DOHH2 (cell line): Measurements from ENCODE around the gene DPEP3.

Experiments
- H3F3A ChIP-seq: fragments of 200-600 bp; sonication (generic), shearing (Covaris generic); 2 replicates; pipeline ENCODE4 v1.6.0; 2016; ENCODE audit warnings: antibody characterized with exemption, mild to moderate bottlenecking; ENCODE audit not compliant: control insufficient read depth, insufficient read depth
- H3K27ac ChIP-seq: fragments of 200-600 bp; sonication (generic); 2 replicates; pipeline ENCODE4 v1.5.1; 2014; ENCODE audit warnings: low read depth, mild to moderate bottlenecking, low read length, moderate library complexity
- H3K27me3 ChIP-seq: fragments of 200-600 bp; sonication (generic); 2 replicates; pipeline ENCODE4 v1.6.1; 2014; ENCODE audit warnings: mild to moderate bottlenecking, low read length, mixed read lengths; ENCODE audit not compliant: control insufficient read depth
- H3K36me3 ChIP-seq: fragments of 200-600 bp; sonication (generic); 2 replicates; pipeline ENCODE4 v1.6.1; 2014; ENCODE audit warnings: mild to moderate bottlenecking, low read length, moderate library complexity, mixed read lengths; ENCODE audit not compliant: control insufficient read depth
- H3K4me1 ChIP-seq: fragments of 200-600 bp; sonication (generic); 2 replicates; pipeline ENCODE4 v1.6.1; 2014; ENCODE audit warnings: mild to moderate bottlenecking, low read length, mixed read lengths; ENCODE audit not compliant: control insufficient read depth
- H3K4me2 ChIP-seq: fragments of 200-600 bp; sonication (generic); 2 replicates; pipeline ENCODE4 v1.6.0; 2014; ENCODE audit warnings: mild to moderate bottlenecking, low read length, moderate library complexity
- H3K4me3 ChIP-seq: fragments of 200-600 bp; sonication (generic); 2 replicates; pipeline ENCODE4 v1.5.1; 2014; ENCODE audit warnings: mild to moderate bottlenecking, low read length, mixed read lengths
- H3K79me2 ChIP-seq: fragments of 200-600 bp; sonication (generic); 2 replicates; pipeline ENCODE4 v1.6.1; 2014; ENCODE audit warnings: mild to moderate bottlenecking, low read length, mixed read lengths; ENCODE audit not compliant: control insufficient read depth
- H3K9me2 ChIP-seq: fragments of 200-600 bp; sonication (generic); replicated peaks from 2 replicates; pipeline ENCODE4 v1.6.1; 2014; ENCODE audit warnings: mild to moderate bottlenecking, low read length, mixed read lengths; ENCODE audit not compliant: control insufficient read depth
- H3K9me3 ChIP-seq: fragments of 200-600 bp; sonication (generic); 2 replicates; pipeline ENCODE4 v1.6.1; 2014; ENCODE audit warnings: antibody characterized with exemption, low read length, mixed read lengths; ENCODE audit not compliant: control insufficient read depth, insufficient read depth
- H4K20me1 ChIP-seq: fragments of 200-600 bp; sonication (generic); 2 replicates; pipeline ENCODE4 v1.6.0; 2014; ENCODE audit warnings: low read depth, mild to moderate bottlenecking, antibody characterized with exemption, low read length, moderate library complexity; ENCODE audit not compliant: control insufficient read depth, insufficient read depth
- EZH2phosphoT487 ChIP-seq: fragments of 200-600 bp; sonication (generic); IDR thresholded peaks from 2 replicates; pipeline ENCODE4 v1.6.1; 2017; ENCODE audit warnings: borderline replicate concordance, mild to moderate bottlenecking, antibody characterized with exemption, low read length, moderate library complexity, mixed read lengths
- TF ChIP-seq, protein P1 (sequence below): fragments of 200-600 bp; sonication (generic); IDR thresholded peaks from one replicate; pipeline ENCODE4 v1.5.1; 2014; ENCODE audit warnings: antibody characterized with exemption, mild to moderate bottlenecking, low read depth, low read length; ENCODE audit not compliant: poor library complexity, severe bottlenecking

DPEP3 gene

DNA sequence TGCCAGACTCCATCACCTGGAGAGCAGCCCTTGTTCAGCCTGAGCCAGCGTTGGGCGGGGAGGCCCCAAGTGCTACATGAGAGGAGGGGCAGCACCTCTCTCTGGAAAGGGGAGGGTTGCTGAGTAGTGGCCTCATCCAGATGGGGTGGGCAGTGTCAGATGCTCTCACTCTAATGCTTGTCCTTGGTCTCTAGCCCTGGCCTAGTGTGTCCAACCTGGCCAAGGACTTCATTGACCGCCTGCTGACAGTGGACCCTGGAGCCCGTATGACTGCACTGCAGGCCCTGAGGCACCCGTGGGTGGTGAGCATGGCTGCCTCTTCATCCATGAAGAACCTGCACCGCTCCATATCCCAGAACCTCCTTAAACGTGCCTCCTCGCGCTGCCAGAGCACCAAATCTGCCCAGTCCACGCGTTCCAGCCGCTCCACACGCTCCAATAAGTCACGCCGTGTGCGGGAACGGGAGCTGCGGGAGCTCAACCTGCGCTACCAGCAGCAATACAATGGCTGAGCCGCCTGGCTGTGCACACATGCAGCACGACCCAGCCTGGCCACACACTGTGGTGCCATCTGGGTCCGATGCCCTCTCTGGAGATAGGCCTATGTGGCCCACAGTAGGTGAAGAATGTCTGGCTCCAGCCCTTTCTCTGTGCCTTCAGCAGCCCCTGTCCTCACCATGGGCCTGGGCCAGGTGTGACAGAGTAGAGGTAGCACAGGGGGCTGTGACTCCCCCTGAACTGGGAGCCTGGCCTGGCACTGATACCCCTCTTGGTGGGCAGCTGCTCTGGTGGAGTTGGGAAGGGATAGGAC is 53.0 kb downstream of the DPEP3 start:
- Histone ChIP-seq H3K27ac (no peak overlapping the region), H3K4me2 (no peak overlapping the region), H3K4me1 (peaks cover 10% of the 10 kb centered on the region), H3K36me3 (peaks cover 23% of the 10 kb centered on the region), H3K9me2 (no peaks in the 10 kb centered on the region), H3K4me3 (no peak overlapping the region), H3F3A (no peaks in the 10 kb centered on the region), H4K20me1 (0 out of 2 replicates have a peak, but pooled peaks cover 4% of the 10 kb centered on the region), H3K9me3 (no peaks in the 10 kb centered on the region), H3K27me3 (no peaks in the 10 kb centered on the region), H3K79me2 (no peaks in the 10 kb centered on the region)
- TF ChIP-seq, protein P1, sequence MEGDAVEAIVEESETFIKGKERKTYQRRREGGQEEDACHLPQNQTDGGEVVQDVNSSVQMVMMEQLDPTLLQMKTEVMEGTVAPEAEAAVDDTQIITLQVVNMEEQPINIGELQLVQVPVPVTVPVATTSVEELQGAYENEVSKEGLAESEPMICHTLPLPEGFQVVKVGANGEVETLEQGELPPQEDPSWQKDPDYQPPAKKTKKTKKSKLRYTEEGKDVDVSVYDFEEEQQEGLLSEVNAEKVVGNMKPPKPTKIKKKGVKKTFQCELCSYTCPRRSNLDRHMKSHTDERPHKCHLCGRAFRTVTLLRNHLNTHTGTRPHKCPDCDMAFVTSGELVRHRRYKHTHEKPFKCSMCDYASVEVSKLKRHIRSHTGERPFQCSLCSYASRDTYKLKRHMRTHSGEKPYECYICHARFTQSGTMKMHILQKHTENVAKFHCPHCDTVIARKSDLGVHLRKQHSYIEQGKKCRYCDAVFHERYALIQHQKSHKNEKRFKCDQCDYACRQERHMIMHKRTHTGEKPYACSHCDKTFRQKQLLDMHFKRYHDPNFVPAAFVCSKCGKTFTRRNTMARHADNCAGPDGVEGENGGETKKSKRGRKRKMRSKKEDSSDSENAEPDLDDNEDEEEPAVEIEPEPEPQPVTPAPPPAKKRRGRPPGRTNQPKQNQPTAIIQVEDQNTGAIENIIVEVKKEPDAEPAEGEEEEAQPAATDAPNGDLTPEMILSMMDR, result no peak
- TF ChIP-seq EZH2phosphoT487, result no peak

DNA sequence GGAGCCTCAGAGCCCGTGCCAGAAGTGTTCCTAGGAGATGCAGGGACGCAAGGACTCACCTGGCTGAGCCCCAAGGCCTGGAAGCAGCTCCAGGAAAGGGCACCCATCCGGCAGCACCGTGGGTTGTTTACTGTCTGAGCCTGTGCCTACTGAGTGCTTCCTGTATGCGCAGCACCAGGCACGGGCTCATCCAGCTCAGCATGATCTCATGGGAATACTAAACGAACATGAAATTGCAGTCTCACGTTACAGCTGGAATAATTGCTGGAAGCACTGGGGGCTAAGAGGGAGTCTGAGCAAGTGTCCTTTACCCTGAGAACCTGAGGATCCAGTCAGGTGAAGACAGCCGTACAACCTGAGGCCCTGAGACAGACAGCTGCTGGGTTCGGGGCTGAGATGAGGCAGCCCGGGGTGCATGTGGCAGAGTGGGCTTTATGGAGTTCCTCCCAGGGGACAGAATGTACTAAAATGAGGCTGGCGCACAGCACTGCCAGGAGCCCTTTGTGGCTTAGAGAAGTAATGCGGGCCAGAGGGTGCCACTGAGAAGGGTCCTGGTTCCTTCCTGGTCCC is 54.0 kb downstream of the DPEP3 start:
- Histone ChIP-seq H3F3A (no peaks in the 10 kb centered on the region), H4K20me1 (0 out of 2 replicates have a peak, but pooled peaks cover 4% of the 10 kb centered on the region), H3K4me2 (no peak overlapping the region), H3K9me2 (no peaks in the 10 kb centered on the region), H3K4me3 (no peak overlapping the region), H3K27ac (no peak overlapping the region), H3K79me2 (no peaks in the 10 kb centered on the region), H3K9me3 (no peaks in the 10 kb centered on the region), H3K27me3 (no peaks in the 10 kb centered on the region), H3K4me1 (peaks cover 10% of the 10 kb centered on the region), H3K36me3 (peaks cover 23% of the 10 kb centered on the region)
- TF ChIP-seq EZH2phosphoT487, result no peak
- TF ChIP-seq, protein P1, result no peak
